Left lung (tissue), 10 donors: ENCODE results near the gene DSE. TPM values are rescaled to one million over a fixed set of nuclear protein-coding genes. Genes with fewer than 3 reads are reported as not detected.
A peak's percentile ranks its signal among the peaks of the same experiment; 100 is the strongest.

Experiments used
- ATAC-seq: fragments of 200-7000 bp; cut with Tn5 transposase; one replicate; pipeline ENCODE4 v1.9.1; 2020; ENCODE audit warnings: moderate library complexity
- DNase-seq, 4 donors: peaks; one replicate each; pipeline ENCODE4 v3.0.0-alpha.2; 2013 to 2020
- H3K27ac ChIP-seq, 2 donors: fragments of 200-600 bp; sonication (generic) in 1 of 2; one replicate each; pipeline versions ENCODE4 v1.5.0 to v1.8.0; 2020 to 2021
- H3K27me3 ChIP-seq, 2 donors: fragments of 200-600 bp; sonication (generic) in 1 of 2; one replicate each; pipeline versions ENCODE4 v1.5.0 to v1.8.0; 2020 to 2021
- H3K36me3 ChIP-seq, 2 donors: fragments of 200-600 bp; sonication (generic) in 1 of 2; one replicate each; pipeline versions ENCODE4 v1.5.0 to v1.8.0; 2020 to 2021
- H3K4me1 ChIP-seq, 2 donors: fragments of 200-600 bp; one replicate each; pipeline ENCODE4 v1.8.0; 2021
- H3K4me3 ChIP-seq, 2 donors: fragments of 200-600 bp; sonication (generic) in 1 of 2; one replicate each; pipeline versions ENCODE4 v1.5.0 to v1.8.0; 2020 to 2021; ENCODE audit warnings: mild to moderate bottlenecking in 1 of 2
- H3K9me3 ChIP-seq, 2 donors: fragments of 200-600 bp; sonication (generic) in 1 of 2; one replicate each; pipeline versions ENCODE4 v1.5.0 to v1.8.0; 2020 to 2021
- intact Hi-C, 2 donors: fragments of 100-400 bp; cut with DNase I; formaldehyde crosslinking; loops; one replicate each; pipeline versions ENCODE4 v1.11.2 to v1.14.2; 2022
- polyA plus RNA-seq, 6 donors: library from polyadenylated mRNA; unstranded; fragments of 120-200 nt; gene quantifications; one replicate each; pipeline ENCODE4 v1.2.1, GENCODE V29; 2013; ENCODE audit not compliant: insufficient read length in 6 of 6
- total RNA-seq, 2 donors: library from RNA; stranded (reverse); fragmentation: NEBNext Ultra II Directional; extraction: Animal tissue kit (Norgen Biotek cat#: 25700); gene quantifications; one replicate each; pipeline ENCODE4 v1.2.1, GENCODE V29; 2021
- TF ChIP-seq, protein P1 (sequence below), 2 donors: fragments of 200-600 bp; sonication (generic) in 1 of 2; IDR thresholded peaks; one replicate each; pipeline versions ENCODE4 v1.5.0 to v1.8.0; 2021; ENCODE audit warnings: antibody characterized with exemption in 2 of 2
- donor health status: DM: no; HTN: yes; CAD: no.
- donor health status: DM: no; HTN: no; CAD: no.

The DSE gene
- total and polyA plus RNA-seq, 8 donors: 39.7 to 85.6 (median 51.0) TPM

- H3K27ac ChIP-seq: peak overlapping the region in 1 of 2 donors; percentile 59
- DNase-seq: peak in 1 of 4 donors; percentile 31
These were observed 94.5 kb downstream of the DSE start for GRCh38 chr6:116465246-116465645.

DNA sequence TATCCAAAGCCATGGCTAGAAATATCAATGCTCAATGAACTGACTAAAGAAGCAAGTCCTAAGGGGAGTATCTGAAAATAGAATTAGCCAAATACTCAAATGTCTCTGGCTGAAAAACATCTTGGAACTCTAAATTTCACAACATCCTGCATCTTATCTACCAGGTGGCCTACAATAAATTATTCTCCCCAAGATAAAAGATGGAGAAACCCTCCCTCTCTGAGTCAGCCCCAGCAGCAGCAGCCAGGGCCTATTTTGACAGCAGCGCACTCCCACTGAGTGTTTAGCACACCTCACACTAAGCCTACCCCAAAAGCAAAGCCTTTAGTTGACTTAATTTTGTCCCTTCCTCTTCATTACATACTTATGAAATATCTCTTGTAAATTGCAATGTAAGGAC is 96.3 kb downstream of the DSE start:
- H3K27me3 ChIP-seq: peaks cover 0 to 9% of the 10 kb centered on the region in 2 donors
- no peaks in the 10 kb centered on the region for H3K36me3 ChIP-seq
- no peak overlapping the region for H3K4me3 ChIP-seq
- peaks cover 5 to 50% of the 10 kb centered on the region in 2 donors for H3K4me1 ChIP-seq
- no peaks in the 10 kb centered on the region for H3K9me3 ChIP-seq
- TF ChIP-seq, protein P1, sequence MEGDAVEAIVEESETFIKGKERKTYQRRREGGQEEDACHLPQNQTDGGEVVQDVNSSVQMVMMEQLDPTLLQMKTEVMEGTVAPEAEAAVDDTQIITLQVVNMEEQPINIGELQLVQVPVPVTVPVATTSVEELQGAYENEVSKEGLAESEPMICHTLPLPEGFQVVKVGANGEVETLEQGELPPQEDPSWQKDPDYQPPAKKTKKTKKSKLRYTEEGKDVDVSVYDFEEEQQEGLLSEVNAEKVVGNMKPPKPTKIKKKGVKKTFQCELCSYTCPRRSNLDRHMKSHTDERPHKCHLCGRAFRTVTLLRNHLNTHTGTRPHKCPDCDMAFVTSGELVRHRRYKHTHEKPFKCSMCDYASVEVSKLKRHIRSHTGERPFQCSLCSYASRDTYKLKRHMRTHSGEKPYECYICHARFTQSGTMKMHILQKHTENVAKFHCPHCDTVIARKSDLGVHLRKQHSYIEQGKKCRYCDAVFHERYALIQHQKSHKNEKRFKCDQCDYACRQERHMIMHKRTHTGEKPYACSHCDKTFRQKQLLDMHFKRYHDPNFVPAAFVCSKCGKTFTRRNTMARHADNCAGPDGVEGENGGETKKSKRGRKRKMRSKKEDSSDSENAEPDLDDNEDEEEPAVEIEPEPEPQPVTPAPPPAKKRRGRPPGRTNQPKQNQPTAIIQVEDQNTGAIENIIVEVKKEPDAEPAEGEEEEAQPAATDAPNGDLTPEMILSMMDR (IDR thresholded peaks at IDR 0.05): no peak
- ATAC-seq (no peak), DNase-seq (no peak)
- no peak overlapping the region for H3K27ac ChIP-seq
- intact Hi-C loops: no loop called here

More at GRCh38 chr6:116465246-116465645, 94.5 kb downstream of the DSE start:
- H3K36me3 ChIP-seq: no peaks in the 10 kb centered on the region
- H3K9me3 ChIP-seq: no peaks in the 10 kb centered on the region
- peaks cover 5 to 48% of the 10 kb centered on the region in 2 donors for H3K4me1 ChIP-seq
- no peak for ATAC-seq
- H3K27me3 ChIP-seq: peaks cover 0 to 14% of the 10 kb centered on the region in 2 donors
- intact Hi-C loops: no loop called here
- no peak overlapping the region for H3K4me3 ChIP-seq
- TF ChIP-seq, protein P1 (IDR thresholded peaks at IDR 0.05): no peak

DNA sequence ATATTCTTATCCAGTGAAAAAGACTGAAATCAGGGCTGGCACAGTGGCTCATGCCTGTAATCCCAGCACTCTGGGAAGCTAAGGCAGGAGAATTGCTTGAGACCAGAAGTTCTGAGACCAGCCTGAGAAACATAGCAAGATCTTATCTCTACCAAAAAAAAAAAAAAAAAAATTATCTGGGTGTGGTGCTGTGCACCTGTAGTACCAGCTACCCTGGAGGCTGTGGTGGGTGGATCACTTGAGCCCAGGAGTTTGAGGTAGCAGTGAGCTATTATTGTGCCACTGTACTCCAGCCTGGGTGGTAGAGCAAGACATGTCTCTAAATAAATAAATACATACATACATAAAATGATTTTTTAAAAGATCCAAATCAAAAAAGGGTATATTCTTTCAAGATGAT is 96.8 kb downstream of the DSE start:
- H3K27ac ChIP-seq: no peak overlapping the region
- intact Hi-C loops: no loop called here
- peaks cover 0 to 5% of the 10 kb centered on the region in 2 donors for H3K27me3 ChIP-seq
- no peak overlapping the region for H3K4me3 ChIP-seq
- TF ChIP-seq, protein P1 (IDR thresholded peaks at IDR 0.05): no peak
- peaks cover 5 to 46% of the 10 kb centered on the region in 2 donors for H3K4me1 ChIP-seq
- ATAC-seq (peak; percentile 49), DNase-seq (no peak)
- H3K9me3 ChIP-seq: no peaks in the 10 kb centered on the region
- no peaks in the 10 kb centered on the region for H3K36me3 ChIP-seq

- Histone ChIP-seq H3K9me3 (no peaks in the 10 kb centered on the region), H3K27ac (no peak overlapping the region), H3K27me3 (no peaks in the 10 kb centered on the region), H3K36me3 (no peaks in the 10 kb centered on the region), H3K4me1 (peaks cover 5 to 38% of the 10 kb centered on the region in 2 donors), H3K4me3 (no peak overlapping the region)
- DNase-seq (no peak), ATAC-seq (peak; percentile 76)
- intact Hi-C loops: no loop called here
- TF ChIP-seq, protein P1 (IDR thresholded peaks at IDR 0.05): no peak
These were observed 97.5 kb downstream of the DSE start for GRCh38 chr6:116468293-116468692.

DNA sequence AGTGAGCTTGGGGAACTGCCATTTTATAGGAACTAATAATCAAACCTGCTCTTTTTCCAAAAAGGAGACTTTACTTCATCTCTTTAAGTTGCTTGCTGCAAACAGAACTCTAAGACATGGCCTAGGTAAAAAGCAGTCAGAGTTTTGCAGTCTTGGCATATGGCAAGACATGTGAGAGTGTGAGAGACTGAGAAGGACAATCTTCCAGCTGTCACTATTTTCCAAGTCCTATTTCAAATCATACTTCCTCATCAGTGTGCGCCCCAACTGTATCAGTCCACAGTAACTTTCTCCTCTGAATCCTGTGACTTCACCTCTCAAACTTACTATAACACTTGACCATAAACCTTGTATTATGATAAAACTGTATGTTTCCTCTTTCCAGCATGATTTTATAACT is 100.8 kb downstream of the DSE start:
- Histone ChIP-seq H3K27me3 (no peaks in the 10 kb centered on the region), H3K36me3 (no peaks in the 10 kb centered on the region), H3K9me3 (no peaks in the 10 kb centered on the region), H3K27ac (peak overlapping the region in 1 of 2 donors; percentile 28), H3K4me1 (peaks cover 0 to 28% of the 10 kb centered on the region in 2 donors), H3K4me3 (no peak overlapping the region)
- intact Hi-C loops: no loop called here
- DNase-seq: no peak
- ATAC-seq: no peak
- TF ChIP-seq, protein P1 (IDR thresholded peaks at IDR 0.05): no peak
